Transverse colon (tissue), 4 donors: ENCODE data around the gene CD79B. TPM values are rescaled to one million over a fixed set of nuclear protein-coding genes. Genes with fewer than 3 reads are reported as not detected.

ENCODE experiments used
- DNase-seq: peaks from one replicate; pipeline ENCODE4 v3.0.0-alpha.2; 2019
- H3K27ac ChIP-seq, 4 donors: fragments of 200-600 bp; sonication (generic); 2 replicates each; pipeline ENCODE4 v1.5.1; 2016 to 2018; ENCODE audit warnings: inconsistent platforms in 4 of 4
- H3K27me3 ChIP-seq: fragments of 200-600 bp; sonication (generic); 2 replicates; pipeline ENCODE4 v1.5.1; 2017; ENCODE audit warnings: inconsistent platforms
- H3K36me3 ChIP-seq, 4 donors: fragments of 200-600 bp; sonication (generic); 2 replicates each; pipeline ENCODE4 v1.5.1; 2017 to 2019; ENCODE audit warnings: inconsistent platforms in 4 of 4
- H3K4me1 ChIP-seq, 4 donors: fragments of 200-600 bp; sonication (generic); 2 replicates each; pipeline ENCODE4 v1.5.1; 2017 to 2020; ENCODE audit warnings: inconsistent platforms in 4 of 4
- H3K4me3 ChIP-seq, 4 donors: fragments of 200-600 bp; sonication (generic); 1 replicate in 1 of 4; 2 replicates in 3 of 4; pipeline versions ENCODE4 v1.5.1 to v1.6.1; 2017 to 2019; ENCODE audit warnings: inconsistent platforms in 4 of 4
- H3K9me3 ChIP-seq, 2 donors: fragments of 200-600 bp; sonication (generic); 2 replicates each; pipeline ENCODE4 v1.5.1; 2017 to 2019; ENCODE audit warnings: inconsistent platforms in 2 of 2
- CTCF ChIP-seq, 5 experiments: fragments of 200-600 bp in 3 of 5; fragments of 450-650 bp in 2 of 5; sonication (generic) in 3 of 5; IDR thresholded peaks; 1 replicate in 2 of 5; 2 replicates in 3 of 5; pipeline ENCODE4 v1.5.1; 2016 to 2017; ENCODE audit warnings: antibody characterized with exemption in 5 of 5, inconsistent platforms in 3 of 5, mild to moderate bottlenecking in 2 of 5, moderate library complexity in 1 of 5
- EP300 ChIP-seq: sonication (generic); formaldehyde crosslinking; IDR thresholded peaks from one replicate; pipeline ENCODE4 v1.6.1; 2017; ENCODE audit warnings: antibody characterized with exemption, low read depth
- POLR2A ChIP-seq: fragments of 450-650 bp; IDR thresholded peaks from one replicate; pipeline ENCODE4 v1.6.1; 2016; ENCODE audit warnings: antibody characterized with exemption, mild to moderate bottlenecking, moderate library complexity
- POLR2AphosphoS5 ChIP-seq, 3 donors: sonication (generic); formaldehyde crosslinking; IDR thresholded peaks; one replicate each; pipeline ENCODE4 v1.6.1; 2016; ENCODE audit warnings: antibody characterized with exemption in 3 of 3
- WGBS, 2 donors: methylation state at CpG; one replicate each; pipeline ENCODE4 v1.1.5; 2018; ENCODE audit warnings: low coverage in 1 of 2; 5-methylcytosine and 5-hydroxymethylcytosine counted together
- in situ Hi-C, 4 donors: fragments of 200-750 bp; cut with MboI; loops; one replicate each; pipeline versions ENCODE4 v1.15.0 to v1.15.1; 2017; ENCODE audit warnings: low sequenced_read_pairs in 3 of 4, low pct_ligation_motif_present in 1 of 4, low pct_unique_long_range_greater_than_20kb in 1 of 4
- intact Hi-C: fragments of 100-400 bp; cut with DNase I; formaldehyde crosslinking; loops from one replicate; pipeline ENCODE4 v1.15.1; 2023; ENCODE audit warnings: low total_unique reads
- total RNA-seq, 4 donors: library from RNA; depleted of rRNA; stranded (reverse); fragments of >200 nt; gene quantifications; one replicate each; pipeline ENCODE4 v1.1.0, GENCODE V29; 2016

CD79B gene
- total RNA-seq, 4 donors from 2014 or later, result 0.68 to 38.9 (median 20.0) TPM; not detected in 1

- no peaks in the 10 kb centered on the region for H3K27me3 ChIP-seq
- H3K9me3 ChIP-seq, result no peaks in the 10 kb centered on the region
- in situ Hi-C loops (no loop called here), intact Hi-C loops (no loop called here)
- 71 to 100% methylated on average over 1 to 6 of the region's 6 CpGs for WGBS, 2 donors
- peaks cover 0 to 8% (median 0%) of the 10 kb centered on the region in 4 donors for H3K4me1 ChIP-seq
- H3K4me3 ChIP-seq, result no peak overlapping the region
- no peaks in the 10 kb centered on the region for H3K36me3 ChIP-seq
- no peak overlapping the region for H3K27ac ChIP-seq
- TF ChIP-seq EP300, result no peak
- no peak for TF ChIP-seq POLR2AphosphoS5 (IDR thresholded peaks at IDR 0.05)
- TF ChIP-seq CTCF (IDR thresholded peaks at IDR 0.05), result no peak
- no peak for TF ChIP-seq POLR2A
- no peak for DNase-seq
These were observed 13.8 kb upstream of the CD79B start for GRCh38 chr17:63945784-63946439.

- in situ Hi-C loops (no loop called here), intact Hi-C loops (no loop called here)
- peaks cover 0 to 8% (median 0%) of the 10 kb centered on the region in 4 donors for H3K4me1 ChIP-seq
- no peak for DNase-seq
- no peaks in the 10 kb centered on the region for H3K27me3 ChIP-seq
- 80 to 84% methylated on average over 5 to 23 of the region's 24 CpGs for WGBS, 2 donors
- no peak overlapping the region for H3K27ac ChIP-seq
- H3K36me3 ChIP-seq, result no peaks in the 10 kb centered on the region
- no peak for TF ChIP-seq POLR2AphosphoS5 (IDR thresholded peaks at IDR 0.05)
- no peak for TF ChIP-seq CTCF (IDR thresholded peaks at IDR 0.05)
- TF ChIP-seq EP300, result no peak
- TF ChIP-seq POLR2A, result no peak
- H3K4me3 ChIP-seq, result no peak overlapping the region
- H3K9me3 ChIP-seq, result no peaks in the 10 kb centered on the region
These were observed 12.8 kb upstream of the CD79B start for GRCh38 chr17:63944736-63945499.

GRCh38 chr17:63943745-63944144, 11.6 kb upstream of the CD79B start:
- 81 to 90% methylated on average over 4 to 9 of the region's 9 CpGs for WGBS, 2 donors
- peaks cover 0 to 8% (median 0%) of the 10 kb centered on the region in 4 donors for H3K4me1 ChIP-seq
- H3K36me3 ChIP-seq, result no peaks in the 10 kb centered on the region
- intact Hi-C loops, result no loop called here
- H3K4me3 ChIP-seq, result no peak overlapping the region
- no peak overlapping the region for H3K27ac ChIP-seq
- no peaks in the 10 kb centered on the region for H3K27me3 ChIP-seq
- no peak for DNase-seq
- no peaks in the 10 kb centered on the region for H3K9me3 ChIP-seq
- TF ChIP-seq POLR2AphosphoS5 (IDR thresholded peaks at IDR 0.05) (no peak), CTCF (IDR thresholded peaks at IDR 0.05) (no peak), POLR2A (no peak), EP300 (no peak)
- in situ Hi-C loops, result no loop called here

- Histone ChIP-seq H3K4me3 (no peak overlapping the region), H3K27ac (no peak overlapping the region), H3K4me1 (peaks cover 0 to 8% (median 0%) of the 10 kb centered on the region in 4 donors), H3K27me3 (no peaks in the 10 kb centered on the region), H3K36me3 (no peaks in the 10 kb centered on the region), H3K9me3 (no peaks in the 10 kb centered on the region)
- intact Hi-C loops, result no loop called here
- WGBS, 2 donors, result 86 to 96% methylated on average over 3 to 21 of the region's 21 CpGs
- in situ Hi-C loops, result no loop called here
- DNase-seq, result no peak
- TF ChIP-seq CTCF (IDR thresholded peaks at IDR 0.05) (no peak), POLR2A (no peak), POLR2AphosphoS5 (IDR thresholded peaks at IDR 0.05) (no peak), EP300 (no peak)
These were observed 10.3 kb upstream of the CD79B start for GRCh38 chr17:63942309-63942985.
